NCI-H526 (cell line): Measurements from ENCODE around the gene DRD1.

Experiments used
- DNase-seq, 2 experiments: peaks; one replicate each; lab custom pipeline; 2025; lab: John Stamatoyannopoulos, UW

DRD1 gene

GRCh38 chr5:175444060-175444904 is at the start of gene DRD1:
DRD1 (minus strand) TSS chr5:175444182; CDS start chr5:175443099, 1,083 bp downstream.
- peak in 1 of 2 experiments; percentile 67 for DNase-seq

DNA sequence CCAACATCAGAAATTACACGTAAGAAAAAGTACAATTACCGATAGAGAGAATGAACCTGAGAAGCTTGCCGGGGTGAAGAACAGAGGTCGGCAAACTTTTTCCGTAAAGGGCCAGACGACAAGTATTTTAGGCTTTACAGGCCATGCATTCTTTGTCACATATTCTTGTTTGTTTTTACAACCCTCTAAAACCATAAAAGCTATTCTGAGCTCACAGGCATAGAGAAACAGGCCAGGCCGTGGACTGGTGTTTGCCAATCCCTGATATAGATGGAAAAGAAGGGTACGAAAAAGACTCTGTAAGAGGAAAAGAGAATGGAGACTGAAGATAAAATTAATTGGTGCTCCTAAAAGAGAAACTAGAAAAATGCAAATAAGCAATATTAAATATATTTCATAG is 49.7 kb upstream of the DRD1 start:
- no peak for DNase-seq

DNA sequence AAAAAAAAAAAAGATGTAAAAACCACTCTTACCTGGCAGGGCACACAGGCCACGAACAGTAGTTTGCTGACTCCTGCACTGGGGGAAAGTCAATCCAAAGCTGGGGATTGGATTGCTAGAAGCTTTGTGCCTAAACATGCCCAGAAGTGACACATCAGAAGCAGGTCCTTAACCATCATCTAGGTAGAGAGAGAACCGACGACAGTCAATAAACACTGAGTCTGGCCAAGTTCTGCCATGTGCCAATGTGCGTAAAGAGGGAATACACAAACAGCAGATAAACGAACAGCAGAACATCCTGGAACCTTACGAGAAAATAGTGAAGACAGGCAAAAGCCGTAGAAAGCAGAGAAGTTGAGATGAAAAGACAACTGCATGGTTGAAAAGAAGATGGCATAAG is 49.3 kb upstream of the DRD1 start:
- DNase-seq, result no peak

- no peak for DNase-seq
Observed at GRCh38 chr5:175491223-175491622, 47.2 kb upstream of the DRD1 start.

GRCh38 chr5:175489693-175490443 is 45.9 kb upstream of the DRD1 start:
- no peak for DNase-seq

GRCh38 chr5:175487514-175488222 is 43.7 kb upstream of the DRD1 start:
- DNase-seq, result no peak

- no peak for DNase-seq
Observed at GRCh38 chr5:175485631-175486030, 41.6 kb upstream of the DRD1 start.

DNA sequence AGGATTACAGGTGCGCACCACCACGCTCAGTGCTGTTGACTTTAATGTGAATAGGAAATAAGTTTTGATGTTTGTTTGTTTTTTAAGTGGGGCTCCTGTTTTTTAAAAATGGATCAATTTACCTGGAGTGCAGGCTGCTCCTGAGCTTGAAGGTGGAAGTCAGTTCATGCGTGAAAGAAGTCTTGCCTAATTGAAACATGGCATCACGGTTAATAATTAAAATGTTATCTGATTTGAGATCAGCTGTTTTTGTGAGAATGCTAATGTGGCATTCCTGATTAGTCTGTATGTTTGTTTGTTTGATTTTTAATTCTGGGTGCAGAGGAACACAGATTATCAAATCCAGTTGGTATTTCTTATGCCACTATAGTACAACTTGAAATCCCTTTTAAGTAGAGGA is 40.8 kb upstream of the DRD1 start:
- DNase-seq, result no peak

- no peak for DNase-seq
Observed at GRCh38 chr5:175484322-175484721, 40.3 kb upstream of the DRD1 start.

- DNase-seq, result no peak
Observed at GRCh38 chr5:175483337-175483736, 39.4 kb upstream of the DRD1 start.

DNA sequence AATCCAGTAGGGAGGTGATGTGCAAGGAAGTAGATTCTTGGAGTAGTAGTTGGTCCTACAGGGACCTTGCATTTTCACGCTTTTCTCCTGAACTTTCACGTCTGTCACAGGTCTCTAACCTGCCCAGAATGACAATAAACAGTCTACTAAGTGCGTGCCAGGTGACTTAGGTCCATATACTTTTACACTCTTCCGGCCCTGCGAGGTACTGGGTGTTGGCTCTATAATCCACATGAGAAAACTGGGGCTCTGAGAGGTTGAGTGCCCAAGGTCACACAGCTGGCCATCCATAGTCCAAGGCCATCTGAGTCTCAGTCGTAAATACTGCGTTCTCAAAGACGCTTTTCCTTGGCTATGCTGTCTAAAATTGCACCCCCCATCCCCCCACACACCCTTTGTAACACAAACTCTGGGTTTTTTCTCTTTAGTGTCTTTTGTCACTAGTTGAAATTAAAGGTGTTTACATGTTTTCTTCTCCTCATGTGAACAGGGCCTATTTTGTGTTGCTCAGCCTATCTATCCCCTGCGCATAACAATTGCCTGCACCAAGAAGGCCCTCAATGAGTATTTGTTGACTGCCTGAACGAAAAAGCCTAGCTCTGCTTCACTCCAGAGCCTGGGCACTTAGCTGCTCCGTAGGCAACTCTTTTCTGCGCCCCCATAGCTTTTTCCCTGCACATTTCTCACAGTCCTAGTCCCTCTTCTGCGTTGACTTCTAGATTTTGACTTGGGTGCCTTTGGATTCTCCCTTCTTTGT is 35.3 kb upstream of the DRD1 start:
- DNase-seq, result no peak

DNA sequence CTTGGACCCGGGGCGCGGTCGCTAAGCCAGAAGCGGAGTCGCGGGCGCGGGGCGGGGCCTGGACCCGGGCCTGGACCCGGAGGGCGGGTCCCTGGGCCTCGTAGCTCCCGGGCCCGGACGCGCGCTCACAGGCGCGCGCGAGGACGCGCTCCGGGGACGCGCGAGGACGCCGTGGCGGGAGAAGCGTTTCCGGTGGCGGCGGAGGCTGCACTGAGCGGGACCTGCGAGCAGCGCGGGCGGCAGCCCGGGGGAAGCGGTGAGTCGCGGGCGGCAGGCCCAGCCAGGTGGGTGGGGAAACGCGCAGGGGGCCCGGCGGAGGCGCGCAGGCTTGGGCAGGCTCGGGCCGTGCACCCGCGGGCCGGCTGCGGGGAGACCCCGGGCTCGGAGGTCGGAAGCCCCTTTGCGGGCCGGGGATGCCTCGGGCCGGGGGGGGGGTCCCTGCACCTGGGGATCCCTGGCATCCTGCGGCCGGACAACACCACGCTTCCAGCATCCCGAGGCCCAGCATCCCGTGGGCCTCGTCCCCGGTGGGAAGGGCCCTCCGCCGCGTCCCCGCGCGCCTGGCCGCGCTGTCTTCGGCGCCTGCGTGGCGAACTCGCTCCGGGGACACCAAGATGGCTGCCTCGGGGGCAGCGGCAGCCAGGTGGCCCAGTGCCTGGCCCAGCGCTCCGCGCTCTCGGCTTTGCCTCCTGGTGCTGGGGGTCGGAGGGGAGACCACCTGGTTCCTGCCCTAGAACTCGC is 34.6 kb upstream of the DRD1 start, which contains the start of gene SFXN1:
Gene SFXN1, plus strand, starts transcription at position 177 of the 741 bp plus-strand sequence. CDS start 13,544 bp downstream, outside the sequence.
- peak; percentile 29 to 84 for DNase-seq

DNA sequence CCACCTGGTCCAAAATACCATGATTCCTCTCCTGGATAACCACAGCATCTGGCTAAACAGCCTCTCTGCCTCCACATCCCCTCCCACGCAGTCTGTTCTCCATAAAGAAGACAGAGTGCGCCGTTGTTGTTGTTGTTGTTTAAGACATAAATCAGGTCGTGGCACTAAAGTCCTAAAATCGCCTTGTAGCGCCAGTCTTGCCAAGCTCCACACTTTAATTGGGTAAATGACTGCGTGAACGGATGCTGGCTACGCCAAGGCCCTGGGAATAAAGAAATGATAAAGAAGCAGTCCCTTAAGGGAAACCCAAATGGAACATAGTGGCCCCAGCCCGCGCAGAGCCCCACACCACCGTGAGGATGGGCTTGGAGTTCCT is 34.0 kb upstream of the DRD1 start:
- DNase-seq, result no peak

DNA sequence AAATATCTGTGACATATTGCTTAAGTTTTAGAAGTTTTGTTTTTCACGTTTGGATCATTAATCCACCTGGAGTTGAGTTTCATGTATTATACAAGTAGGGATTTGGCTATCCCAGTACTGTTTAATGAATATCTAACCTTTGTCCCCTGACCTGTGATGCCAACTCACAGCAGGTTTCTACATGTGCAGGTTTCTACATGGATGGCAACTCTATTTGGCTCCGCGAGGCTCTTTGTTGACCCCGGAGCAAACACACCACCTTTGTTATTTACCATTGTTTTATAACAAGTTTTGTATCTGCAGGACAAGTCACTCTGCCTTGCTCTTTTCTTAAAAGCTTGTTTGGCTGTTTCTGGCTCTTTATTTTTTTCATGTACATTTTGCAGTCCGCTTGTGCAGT is 33.5 kb upstream of the DRD1 start:
- DNase-seq, result no peak

DNA sequence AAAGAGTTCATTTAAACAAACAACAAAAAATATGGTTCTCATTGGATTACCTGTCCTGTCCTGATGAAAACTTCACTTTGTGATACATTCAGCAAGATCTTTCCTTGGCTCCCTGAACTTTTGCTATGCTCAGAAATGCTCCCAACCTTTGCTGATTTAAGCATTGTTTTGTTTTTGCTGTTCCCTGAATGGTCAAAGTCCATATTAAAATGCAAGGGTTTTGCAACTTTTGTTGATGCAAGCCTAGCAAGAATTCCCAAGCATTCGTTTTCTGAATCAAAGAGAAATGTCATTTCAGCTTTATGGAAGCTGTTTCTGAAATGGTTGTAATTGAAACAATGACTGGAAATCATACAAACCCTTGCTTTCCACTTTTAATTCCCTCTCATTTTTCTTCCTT is 31.3 kb upstream of the DRD1 start:
- DNase-seq, result no peak

DNA sequence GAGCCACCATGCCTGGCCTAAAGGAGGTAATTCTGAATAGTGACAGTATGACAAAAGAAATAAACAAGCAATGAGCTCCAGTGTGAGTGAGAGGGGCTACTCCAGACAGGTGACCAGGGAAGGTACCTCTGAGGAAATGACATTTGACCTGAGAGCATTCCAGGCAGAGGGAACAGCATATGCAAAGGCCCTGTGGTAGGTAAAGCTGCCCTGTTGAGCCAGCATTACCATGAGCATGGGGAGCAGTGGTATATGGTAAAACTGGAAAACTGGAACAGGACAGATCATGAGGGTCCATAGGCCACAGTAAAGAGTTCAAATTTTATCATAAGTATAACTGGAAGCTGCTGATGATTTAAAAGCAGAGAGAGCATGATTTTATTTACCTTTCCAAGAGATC is 28.4 kb upstream of the DRD1 start:
- DNase-seq, result no peak

GRCh38 chr5:175471628-175472027 is 27.6 kb upstream of the DRD1 start:
- DNase-seq, result no peak

GRCh38 chr5:175471196-175471595 is 27.2 kb upstream of the DRD1 start:
- DNase-seq, result no peak

GRCh38 chr5:175470781-175471180 is 26.8 kb upstream of the DRD1 start:
- peak in 1 of 2 experiments; percentile 34 for DNase-seq

GRCh38 chr5:175469916-175470315 is 25.9 kb upstream of the DRD1 start:
- no peak for DNase-seq

GRCh38 chr5:175468892-175469291 is 24.9 kb upstream of the DRD1 start:
- DNase-seq, result no peak
